ENCODE results near the gene SRPK2.

SRPK2 gene

GRCh38 chr7:105230486-105230885 is 158.2 kb downstream of the SRPK2 start:
- H2AFZ ChIP-seq (ENCODE audit: low read length), result no peak overlapping the region
- no peaks in the 10 kb centered on the region for H3K9me3 ChIP-seq (ENCODE audit: insufficient read depth, low read depth, low read length)
- TF ChIP-seq EZH2phosphoT487 (IDR thresholded peaks at IDR 0.05; ENCODE audit: borderline replicate concordance) (no peak), CTCF (conservative IDR thresholded peaks at IDR 0.05; ENCODE audit: low read length) (no peak)
- no peak overlapping the region for H3K4me2 ChIP-seq (ENCODE audit: low read depth, low read length, poor library complexity, severe bottlenecking)
- H3K27me3 ChIP-seq (ENCODE audit: insufficient read depth, low read length, poor library complexity, severe bottlenecking), result no peaks in the 10 kb centered on the region
- H3K9ac ChIP-seq (ENCODE audit: low read depth, low read length, poor library complexity, severe bottlenecking), result no peak overlapping the region
- peaks cover 7% of the 10 kb centered on the region for H3K4me1 ChIP-seq (ENCODE audit: insufficient read depth, low read length, poor library complexity, severe bottlenecking)
- H3K9me2 ChIP-seq (replicated peaks; ENCODE audit: low read depth, low read length), result no peaks in the 10 kb centered on the region
- H3F3A ChIP-seq (ENCODE audit: low read depth), result no peaks in the 10 kb centered on the region
- peaks cover 9% of the 10 kb centered on the region; the same call in 1 of the 2 replicates for H3K36me3 ChIP-seq (ENCODE audit: insufficient read depth, low read length)
- H4K20me1 ChIP-seq (ENCODE audit: insufficient read depth, low read length, poor library complexity, severe bottlenecking), result peaks cover 25% of the 10 kb centered on the region
- H3K79me2 ChIP-seq (ENCODE audit: insufficient read depth, low read length), result peaks cover 94% of the 10 kb centered on the region
- no peak overlapping the region for H3K4me3 ChIP-seq (ENCODE audit: low read length, poor library complexity, severe bottlenecking)

- H3K4me2 ChIP-seq (ENCODE audit: low read depth, low read length, poor library complexity, severe bottlenecking), result no peak overlapping the region
- no peak overlapping the region for H3K9ac ChIP-seq (ENCODE audit: low read depth, low read length, poor library complexity, severe bottlenecking)
- H3K4me3 ChIP-seq (ENCODE audit: low read length, poor library complexity, severe bottlenecking), result no peak overlapping the region
- peaks cover 27% of the 10 kb centered on the region for H4K20me1 ChIP-seq (ENCODE audit: insufficient read depth, low read length, poor library complexity, severe bottlenecking)
- H3K79me2 ChIP-seq (ENCODE audit: insufficient read depth, low read length), result peaks cover 93% of the 10 kb centered on the region
- H3K9me3 ChIP-seq (ENCODE audit: insufficient read depth, low read depth, low read length), result no peaks in the 10 kb centered on the region
- H2AFZ ChIP-seq (ENCODE audit: low read length), result no peak overlapping the region
- no peaks in the 10 kb centered on the region for H3F3A ChIP-seq (ENCODE audit: low read depth)
- H3K4me1 ChIP-seq (ENCODE audit: insufficient read depth, low read length, poor library complexity, severe bottlenecking), result peaks cover 13% of the 10 kb centered on the region
- no peaks in the 10 kb centered on the region for H3K9me2 ChIP-seq (replicated peaks; ENCODE audit: low read depth, low read length)
- TF ChIP-seq CTCF (conservative IDR thresholded peaks at IDR 0.05; ENCODE audit: low read length) (no peak), EZH2phosphoT487 (IDR thresholded peaks at IDR 0.05; ENCODE audit: borderline replicate concordance) (no peak)
- no peaks in the 10 kb centered on the region for H3K27me3 ChIP-seq (ENCODE audit: insufficient read depth, low read length, poor library complexity, severe bottlenecking)
- peaks cover 9% of the 10 kb centered on the region; the same call in 1 of the 2 replicates for H3K36me3 ChIP-seq (ENCODE audit: insufficient read depth, low read length)
These were observed 159.1 kb downstream of the SRPK2 start for GRCh38 chr7:105229641-105230040.

- Histone ChIP-seq H3K4me3 (ENCODE audit: low read length, poor library complexity, severe bottlenecking) (no peak overlapping the region), H3K4me2 (ENCODE audit: low read depth, low read length, poor library complexity, severe bottlenecking) (no peak overlapping the region), H3K36me3 (ENCODE audit: insufficient read depth, low read length) (peaks cover 9% of the 10 kb centered on the region; the same call in 1 of the 2 replicates), H3K27me3 (ENCODE audit: insufficient read depth, low read length, poor library complexity, severe bottlenecking) (no peaks in the 10 kb centered on the region), H3K79me2 (ENCODE audit: insufficient read depth, low read length) (peaks cover 95% of the 10 kb centered on the region), H3K9ac (ENCODE audit: low read depth, low read length, poor library complexity, severe bottlenecking) (no peak overlapping the region), H3K9me2 (replicated peaks; ENCODE audit: low read depth, low read length) (no peaks in the 10 kb centered on the region), H3K4me1 (ENCODE audit: insufficient read depth, low read length, poor library complexity, severe bottlenecking) (peaks cover 15% of the 10 kb centered on the region), H3K9me3 (ENCODE audit: insufficient read depth, low read depth, low read length) (no peaks in the 10 kb centered on the region), H2AFZ (ENCODE audit: low read length) (no peak overlapping the region), H4K20me1 (ENCODE audit: insufficient read depth, low read length, poor library complexity, severe bottlenecking) (peaks cover 24% of the 10 kb centered on the region), H3F3A (ENCODE audit: low read depth) (no peaks in the 10 kb centered on the region)
- no peak for TF ChIP-seq CTCF (conservative IDR thresholded peaks at IDR 0.05; ENCODE audit: low read length)
- TF ChIP-seq EZH2phosphoT487 (IDR thresholded peaks at IDR 0.05; ENCODE audit: borderline replicate concordance), result no peak
These were observed 160.2 kb downstream of the SRPK2 start for GRCh38 chr7:105228555-105228954.

Measured in Loucy (cell line).